NCI-H2227 (cell line): ENCODE data around the gene CTBP2.
A peak's percentile ranks its signal among the peaks of the same experiment; 100 is the strongest.
"Not testable (repeated sequence)": the region's sequence is repeated elsewhere in the genome, so short reads cannot be mapped to it uniquely, and the experiment has no call there.

Source experiments
- DNase-seq: peaks from one replicate; lab custom pipeline; 2025; ENCODE audit not compliant: unreplicated experiment; lab: John Stamatoyannopoulos, UW

CTBP2 gene

DNA sequence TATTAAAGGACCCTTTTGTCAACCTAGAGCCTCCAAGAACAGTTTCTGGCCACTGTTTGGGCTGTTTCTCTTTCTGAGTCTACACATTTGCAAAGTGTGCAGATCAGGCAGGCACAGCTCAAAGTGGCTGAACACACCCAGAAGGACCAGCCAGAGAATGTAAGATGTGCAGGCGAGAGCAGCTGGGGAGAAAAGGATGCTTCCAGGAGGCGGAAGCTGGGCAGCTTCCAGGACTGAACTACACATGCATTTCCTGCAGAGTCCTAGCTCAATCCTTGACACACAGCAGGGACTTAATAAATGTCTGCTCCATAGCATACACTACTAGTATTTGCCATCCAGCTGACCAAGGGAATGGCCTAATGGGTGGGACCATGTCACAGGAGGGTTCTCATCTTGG lies 70.9 kb downstream of the CTBP2 start:
- no peak for DNase-seq

GRCh38 chr10:125087897-125088215 lies 72.5 kb downstream of the CTBP2 start:
- no peak for DNase-seq

- DNase-seq = no peak
Measured at GRCh38 chr10:125087191-125087896, 73.0 kb downstream of the CTBP2 start.

GRCh38 chr10:125086691-125087090 lies 73.7 kb downstream of the CTBP2 start:
- DNase-seq = no peak

GRCh38 chr10:125085258-125086054 lies 74.9 kb downstream of the CTBP2 start:
- peak; percentile 26 for DNase-seq

DNA sequence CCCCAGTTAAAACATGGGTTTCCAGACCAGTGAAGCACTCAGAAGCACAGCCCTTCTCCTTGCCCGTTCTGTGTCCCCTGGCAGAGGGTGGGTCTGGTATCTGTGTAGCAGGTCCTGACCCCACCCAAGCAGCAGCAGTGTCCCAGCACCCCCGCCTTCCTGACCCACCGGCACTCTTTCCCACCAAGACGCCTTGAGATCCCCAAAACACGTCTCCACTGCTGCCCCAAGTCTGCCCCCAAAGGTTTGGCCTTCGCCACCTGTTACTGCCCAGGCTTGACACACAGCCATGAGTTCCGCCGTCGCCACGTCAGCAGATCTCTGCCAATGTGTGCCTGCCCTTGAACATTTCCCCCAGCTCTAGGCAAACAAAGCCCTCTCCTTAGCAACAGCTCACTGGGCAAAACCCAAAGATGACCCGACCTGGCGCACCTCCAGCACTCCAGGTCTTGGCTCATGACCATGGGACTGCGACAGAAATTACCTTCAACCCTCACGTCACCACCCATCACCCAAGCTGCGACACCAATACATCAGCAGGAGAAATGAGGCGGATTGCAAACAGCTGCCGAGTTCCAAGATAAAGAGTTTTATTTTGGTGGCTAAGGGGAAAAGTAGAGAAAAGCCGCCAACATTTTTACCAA lies 75.6 kb downstream of the CTBP2 start:
- DNase-seq = peak; percentile 13

- DNase-seq = no peak
Measured at GRCh38 chr10:125084191-125084613, 76.2 kb downstream of the CTBP2 start.

- no peak for DNase-seq
Measured at GRCh38 chr10:125083576-125083920, 76.8 kb downstream of the CTBP2 start.

GRCh38 chr10:125082881-125083575 lies 77.3 kb downstream of the CTBP2 start:
- no peak for DNase-seq

DNA sequence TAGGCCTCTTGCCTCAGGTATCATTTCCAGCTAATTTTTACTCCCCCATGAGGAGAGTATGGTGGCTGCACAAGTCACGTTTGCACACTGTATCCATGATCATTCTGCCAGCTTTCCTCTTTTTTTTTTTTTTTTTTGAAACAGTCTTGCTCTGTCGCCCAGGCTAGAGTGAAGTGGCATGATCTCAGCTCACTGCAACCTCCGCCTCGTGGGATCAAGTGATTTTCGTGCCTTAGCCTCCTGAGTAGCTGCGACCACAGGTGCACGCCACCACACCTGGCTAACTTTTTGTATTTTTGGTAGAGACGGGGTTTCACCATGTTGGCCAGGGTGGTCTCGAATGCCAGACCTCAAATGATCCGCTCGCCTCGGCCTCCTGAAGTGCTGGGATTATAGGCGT lies 77.9 kb downstream of the CTBP2 start:
- not testable (repeated sequence) for DNase-seq

- no peak for DNase-seq
Measured at GRCh38 chr10:125081931-125082330, 78.4 kb downstream of the CTBP2 start.

- no peak for DNase-seq
Measured at GRCh38 chr10:125080984-125081383, 79.4 kb downstream of the CTBP2 start.

GRCh38 chr10:125080296-125080695 lies 80.1 kb downstream of the CTBP2 start:
- DNase-seq = no peak

DNA sequence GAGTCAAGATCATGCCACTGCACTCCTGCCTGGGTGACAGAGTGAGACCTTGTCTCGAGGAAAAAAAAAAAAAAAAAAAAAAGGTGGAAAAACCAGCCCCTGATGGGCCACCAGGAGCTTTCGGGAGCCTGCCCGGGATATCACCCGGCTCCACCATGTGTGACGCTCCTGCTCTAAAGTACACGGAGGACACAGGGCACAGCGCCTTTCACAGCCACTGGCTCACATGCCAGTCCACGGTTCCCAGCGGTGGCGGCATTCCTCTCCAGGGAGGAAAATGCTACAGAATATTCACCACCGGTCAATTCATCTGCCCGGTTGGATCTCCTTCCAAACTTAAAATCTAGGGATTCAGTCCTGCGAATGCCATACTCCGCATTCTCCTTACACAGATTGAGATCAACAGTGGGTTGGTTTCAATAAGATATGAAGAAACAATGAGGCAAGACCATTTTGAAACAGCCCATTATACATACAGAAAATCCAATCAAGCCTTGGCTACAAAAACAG lies 81.2 kb downstream of the CTBP2 start:
- DNase-seq = no peak

DNA sequence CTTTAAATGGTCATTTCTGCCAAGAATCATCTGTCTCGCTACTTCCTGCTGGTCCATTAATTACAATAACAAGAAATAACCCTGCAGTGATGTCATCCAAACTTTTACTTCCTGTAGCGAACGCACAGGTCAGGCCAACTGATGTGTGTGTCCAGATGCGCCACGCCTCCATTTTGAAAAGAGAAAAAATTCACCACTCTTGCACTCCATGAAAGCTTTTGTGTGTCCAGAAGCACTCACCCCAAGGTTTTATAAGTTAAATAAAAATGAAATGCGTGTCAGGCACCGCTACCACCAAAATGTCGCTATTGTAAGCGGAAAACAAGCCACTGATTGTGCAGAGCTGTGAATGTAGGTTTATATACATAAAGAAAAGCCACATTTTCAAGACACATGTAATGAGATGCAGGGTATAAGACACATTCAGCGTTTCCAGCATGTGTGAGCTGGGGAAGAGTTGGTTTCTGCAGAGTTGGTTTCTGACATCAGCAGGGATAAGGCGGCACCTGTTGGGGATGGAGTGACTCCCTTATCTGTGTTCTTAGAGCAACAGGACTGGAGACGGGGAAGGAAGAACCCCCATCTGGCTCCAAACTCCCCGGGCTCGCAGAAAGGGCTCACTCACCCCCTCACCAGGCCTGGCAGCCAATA lies 83.3 kb downstream of the CTBP2 start:
- no peak for DNase-seq

GRCh38 chr10:125076121-125076825 lies 84.1 kb downstream of the CTBP2 start:
- no peak for DNase-seq

DNA sequence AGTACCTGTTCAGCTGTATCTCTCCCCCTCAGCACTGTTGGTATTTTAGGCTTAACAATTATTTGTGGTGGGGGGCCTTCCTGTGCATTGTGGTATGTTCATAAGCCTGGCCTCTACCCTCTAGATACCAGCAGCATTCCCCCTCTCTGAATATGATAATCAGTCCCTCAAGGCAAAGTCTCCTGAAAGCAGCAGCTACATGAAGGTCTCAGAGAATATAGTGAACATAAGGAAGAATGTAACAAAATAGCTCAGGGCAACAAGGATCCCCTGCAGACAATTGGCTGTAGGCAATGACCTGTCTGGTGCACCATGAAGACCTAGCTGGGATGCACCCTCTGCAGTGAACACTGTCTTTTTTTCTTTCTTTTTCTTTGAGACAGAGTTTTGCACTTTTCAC lies 86.4 kb downstream of the CTBP2 start:
- no peak for DNase-seq

GRCh38 chr10:125072794-125073193 lies 87.6 kb downstream of the CTBP2 start:
- DNase-seq = no peak

DNA sequence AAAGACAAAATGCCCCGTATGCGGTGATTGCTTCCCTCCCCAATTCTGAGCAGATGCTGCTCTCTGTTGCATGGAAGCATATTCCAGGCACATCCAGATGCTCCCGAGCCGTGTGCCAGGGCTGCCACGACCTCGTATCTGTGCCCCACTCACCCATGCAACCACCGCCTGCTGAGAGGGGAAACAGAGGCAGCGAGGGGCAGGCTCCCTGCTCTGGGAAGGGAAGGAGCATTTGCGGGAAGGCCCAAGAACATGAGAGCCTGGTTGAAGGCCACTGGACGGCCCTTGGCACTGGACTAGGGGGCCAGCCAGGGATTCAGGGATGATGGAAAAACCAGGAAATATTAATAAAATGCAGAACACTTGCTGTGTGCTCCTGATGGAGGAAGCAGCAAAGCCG lies 89.4 kb downstream of the CTBP2 start:
- DNase-seq = no peak

- DNase-seq = no peak
Measured at GRCh38 chr10:125068406-125068805, 92.0 kb downstream of the CTBP2 start.
